Endothelial cell of umbilical vein (primary cell): Measurements from ENCODE around the gene PPFIA2. TPM values are rescaled to one million over a fixed set of nuclear protein-coding genes. Genes with fewer than 3 reads are reported as not detected.

ENCODE experiments used
- BruUV-seq: library from RNA; stranded (reverse); fragments of 400-500 nt; replicated peaks from 2 replicates; lab custom pipeline; 2021; lab: Mats Ljungman, UMichigan
- CTCF ChIA-PET: fragments of 300-600, 350-600 bp; sonication (Branson Sonifier 250); formaldehyde crosslinking; loops from one replicate; lab custom pipeline; 2021; ENCODE audit warnings: antibody characterized with exemption, inconsistent platforms; lab: Charles Lee
- POLR2A ChIA-PET: fragments of 300-600, 350-600 bp; sonication (Branson Sonifier 250); formaldehyde crosslinking; loops from one replicate; lab custom pipeline; 2021; ENCODE audit warnings: antibody characterized with exemption, inconsistent platforms; lab: Charles Lee
- DNase-seq: peaks from one replicate; pipeline ENCODE4 v3.0.0-alpha.2; 2011; ENCODE audit warnings: low read depth, low spot score
- FAIRE-seq: peaks from 2 replicates; lab custom pipeline; 2011; peaks lifted over from hg19 to GRCh38; lab: Jason Lieb, UNC
- H2AFZ ChIP-seq: 2 replicates; pipeline ENCODE4 v1.6.0; 2012; ENCODE audit warnings: low read depth, low read length, control low read depth, inconsistent platforms
- H3K27ac ChIP-seq: 2 replicates; pipeline ENCODE4 v1.5.1; 2011; ENCODE audit warnings: low read depth, mild to moderate bottlenecking, control low read depth, low read length, moderate library complexity; ENCODE audit not compliant: insufficient read depth
- H3K27me3 ChIP-seq, 2 experiments: 2 replicates each; pipeline versions ENCODE4 v1.6.0 to v1.6.1; 2011; ENCODE audit warnings: low read length in 2 of 2, mixed read lengths in 1 of 2; ENCODE audit not compliant: control insufficient read depth in 2 of 2, insufficient read depth in 2 of 2
- H3K36me3 ChIP-seq, 2 experiments: 2 replicates in 1 of 2; 3 replicates in 1 of 2; pipeline ENCODE4 v1.5.1; 2011; ENCODE audit warnings: low read length in 2 of 2, mild to moderate bottlenecking in 1 of 2, moderate library complexity in 1 of 2; ENCODE audit not compliant: control insufficient read depth in 2 of 2, insufficient read depth in 2 of 2; ENCODE audit errors: extremely low read depth in 1 of 2
- H3K4me1 ChIP-seq: 3 replicates; pipeline ENCODE4 v1.5.1; 2011; ENCODE audit warnings: mild to moderate bottlenecking, low read length; ENCODE audit not compliant: control insufficient read depth, insufficient read depth; ENCODE audit errors: extremely low read depth
- H3K4me2 ChIP-seq: 2 replicates; pipeline ENCODE4 v1.6.1; 2011; ENCODE audit warnings: low read length, control low read depth, mixed read lengths; ENCODE audit not compliant: insufficient read depth
- H3K4me3 ChIP-seq, 3 experiments: fragments of 200-600 bp in 1 of 3; sonication (generic), shearing (Covaris generic) in 1 of 3; replicated peaks in 1 of 3; 2 replicates each; pipeline ENCODE4 v1.5.1; 2011 to 2016; ENCODE audit warnings: control low read depth in 3 of 3, low read length in 3 of 3, mild to moderate bottlenecking in 2 of 3, inconsistent platforms in 1 of 3, low read depth in 1 of 3, moderate library complexity in 1 of 3; ENCODE audit not compliant: insufficient read depth in 1 of 3
- H3K79me2 ChIP-seq: 2 replicates; pipeline ENCODE4 v1.6.0; 2012; ENCODE audit warnings: low read length, inconsistent platforms; ENCODE audit not compliant: control insufficient read depth, insufficient read depth
- H3K9ac ChIP-seq: replicated peaks from 2 replicates; pipeline ENCODE3; 2011; ENCODE audit warnings: low read length, control low read depth; ENCODE audit not compliant: insufficient read depth; ENCODE audit errors: extremely low read depth
- H3K9me1 ChIP-seq: replicated peaks from 3 replicates; pipeline ENCODE4 v1.6.0; 2011; ENCODE audit warnings: mild to moderate bottlenecking, low read length; ENCODE audit not compliant: control insufficient read depth, insufficient read depth; ENCODE audit errors: extremely low read depth
- H3K9me3 ChIP-seq: replicated peaks from 2 replicates; pipeline ENCODE4 v1.5.1; 2012; ENCODE audit warnings: low read length, inconsistent platforms; ENCODE audit not compliant: control insufficient read depth, insufficient read depth
- H4K20me1 ChIP-seq: replicated peaks from 2 replicates; pipeline ENCODE3; 2011; ENCODE audit warnings: mild to moderate bottlenecking, low read length; ENCODE audit not compliant: control insufficient read depth, insufficient read depth; ENCODE audit errors: extremely low read depth
- EZH2 ChIP-seq: IDR thresholded peaks from 2 replicates; pipeline ENCODE4 v1.6.1; 2012; ENCODE audit warnings: borderline replicate concordance, low read depth, mild to moderate bottlenecking, moderate library complexity, low read length, inconsistent platforms; ENCODE audit not compliant: severe bottlenecking
- FOS ChIP-seq: IDR thresholded peaks from 2 replicates; pipeline ENCODE4 v1.6.1; 2011; ENCODE audit warnings: mild to moderate bottlenecking, low read length, moderate library complexity, borderline replicate concordance; ENCODE audit not compliant: insufficient read depth
- GATA2 ChIP-seq: IDR thresholded peaks from 2 replicates; pipeline ENCODE4 v1.7.0; 2011; ENCODE audit warnings: low read depth, mild to moderate bottlenecking, moderate library complexity, mixed read lengths, low read length; ENCODE audit not compliant: insufficient read length, insufficient read depth
- JUN ChIP-seq: IDR thresholded peaks from 2 replicates; pipeline ENCODE4 v1.6.1; 2011; ENCODE audit warnings: borderline replicate concordance, low read depth; ENCODE audit not compliant: insufficient read length, insufficient read depth
- MYC ChIP-seq: IDR thresholded peaks from one replicate; pipeline ENCODE4 v1.6.1; 2011; ENCODE audit warnings: mild to moderate bottlenecking, low read depth, low read length
- POLR2A ChIP-seq: IDR thresholded peaks from 2 replicates; pipeline ENCODE4 v1.6.1; 2012; ENCODE audit warnings: low read depth, mild to moderate bottlenecking, control low read depth, low read length
- POLR2AphosphoS5 ChIP-seq: IDR thresholded peaks from 2 replicates; pipeline ENCODE4 v1.6.1; 2012; ENCODE audit warnings: low read depth, mild to moderate bottlenecking, control low read depth, low read length, moderate library complexity; ENCODE audit not compliant: insufficient read depth
- dilution Hi-C: fragments of 300-500 bp; cut with MboI; formaldehyde crosslinking; loops from one replicate; pipeline ENCODE4 v1.15.0; 2019; ENCODE audit warnings: low sequenced_read_pairs; ENCODE audit not compliant: extremely low pct_ligation_motif_present
- intact Hi-C: fragments of 100-400 bp; cut with micrococcal nuclease; formaldehyde crosslinking; loops from one replicate; pipeline ENCODE4 v1.10.0; 2022
- polyA plus RNA-seq, 4 experiments: library from polyadenylated mRNA; depleted of rRNA in 3 of 4; stranded (reverse) in 3 of 4; unstranded in 1 of 4; fragments of >200 nt; gene quantifications; 2 replicates each; pipeline versions ENCODE4 v1.2.1 to v1.2.3, GENCODE V29; 2011 to 2012; ENCODE audit warnings: missing spikeins in 1 of 4
- total RNA-seq: library from RNA; stranded (reverse); gene quantifications from 2 replicates; pipeline ENCODE4 v1.2.3, GENCODE V29; 2021
- TF ChIP-seq, protein P1 (sequence below): IDR thresholded peaks from 2 replicates; pipeline ENCODE4 v1.6.1; 2011; ENCODE audit not compliant: insufficient read depth, insufficient read length
- TF ChIP-seq, protein P2 (sequence below), 2 donors: IDR thresholded peaks; 1 replicate in 1 of 2; 2 replicates in 1 of 2; pipeline ENCODE4 v1.5.1; 2011; ENCODE audit warnings: low read length in 2 of 2, mild to moderate bottlenecking in 2 of 2, moderate library complexity in 2 of 2, control low read depth in 1 of 2, inconsistent platforms in 1 of 2, low read depth in 1 of 2; ENCODE audit not compliant: insufficient read depth in 1 of 2; ENCODE audit errors: extremely low read depth in 1 of 2

Gene PPFIA2
- total and polyA plus RNA-seq, 2 donors (not counting 3 experiments of a cell fraction or from before 2014, with no cell fraction given): not detected

GRCh38 chr12:81465191-81465590, 294.0 kb downstream of the PPFIA2 start:
- intact Hi-C loops (no loop called here), dilution Hi-C loops (no loop called here)
- Histone ChIP-seq H3K4me1 (no peaks in the 10 kb centered on the region), H2AFZ (no peak overlapping the region), H3K9ac (no peak overlapping the region), H3K9me1 (no peaks in the 10 kb centered on the region), H3K4me2 (no peak overlapping the region), H3K36me3 (no peaks in the 10 kb centered on the region), H3K79me2 (no peaks in the 10 kb centered on the region), H3K4me3 (no peak overlapping the region), H4K20me1 (no peaks in the 10 kb centered on the region), H3K9me3 (no peaks in the 10 kb centered on the region), H3K27me3 (no peaks in the 10 kb centered on the region), H3K27ac (no peak overlapping the region)
- no peak for DNase-seq
- CTCF ChIA-PET: interaction anchor here (2.4 kb wide), 1 partner anchor 14 kb away, joined by 8 read pairs; no protein-coding TSS in a partner anchor
- TF ChIP-seq GATA2 (no peak), FOS (no peak), POLR2AphosphoS5 (no peak), MYC (no peak)
- TF ChIP-seq, protein P1, sequence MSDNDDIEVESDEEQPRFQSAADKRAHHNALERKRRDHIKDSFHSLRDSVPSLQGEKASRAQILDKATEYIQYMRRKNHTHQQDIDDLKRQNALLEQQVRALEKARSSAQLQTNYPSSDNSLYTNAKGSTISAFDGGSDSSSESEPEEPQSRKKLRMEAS: no peak
- no peak for FAIRE-seq
- BruUV-seq: no TSS peak
- POLR2A ChIA-PET: no interaction called here

DNA sequence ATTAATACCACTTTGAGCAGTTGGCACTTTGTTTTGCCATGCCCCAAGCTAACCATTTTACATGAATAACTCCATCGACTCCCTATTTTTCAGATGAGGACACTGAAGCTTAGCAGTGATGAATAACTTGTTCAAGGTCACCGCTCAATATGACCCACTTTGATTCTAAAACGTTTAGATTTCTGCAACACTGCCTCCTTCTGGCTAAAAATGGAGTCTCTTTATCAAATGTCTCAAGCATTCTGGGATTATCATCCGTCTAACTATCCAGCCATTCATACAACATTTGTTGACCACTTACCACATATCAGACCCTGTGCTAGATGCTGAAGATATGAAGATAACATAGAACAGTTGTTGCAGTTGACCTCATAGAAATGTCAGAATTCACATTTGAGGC, 298.0 kb downstream of the PPFIA2 start:
- Histone ChIP-seq H3K4me3 (no peak overlapping the region), H3K4me2 (no peak overlapping the region), H3K9me3 (no peaks in the 10 kb centered on the region), H3K27ac (no peak overlapping the region), H3K9ac (no peak overlapping the region), H3K27me3 (no peaks in the 10 kb centered on the region), H3K4me1 (no peaks in the 10 kb centered on the region), H4K20me1 (no peaks in the 10 kb centered on the region), H2AFZ (no peak overlapping the region), H3K79me2 (no peaks in the 10 kb centered on the region), H3K9me1 (no peaks in the 10 kb centered on the region), H3K36me3 (no peaks in the 10 kb centered on the region)
- TF ChIP-seq FOS (no peak), JUN (no peak), EZH2 (no peak), POLR2AphosphoS5 (no peak), GATA2 (no peak), POLR2A (no peak), MYC (no peak)
- TF ChIP-seq, protein P2, sequence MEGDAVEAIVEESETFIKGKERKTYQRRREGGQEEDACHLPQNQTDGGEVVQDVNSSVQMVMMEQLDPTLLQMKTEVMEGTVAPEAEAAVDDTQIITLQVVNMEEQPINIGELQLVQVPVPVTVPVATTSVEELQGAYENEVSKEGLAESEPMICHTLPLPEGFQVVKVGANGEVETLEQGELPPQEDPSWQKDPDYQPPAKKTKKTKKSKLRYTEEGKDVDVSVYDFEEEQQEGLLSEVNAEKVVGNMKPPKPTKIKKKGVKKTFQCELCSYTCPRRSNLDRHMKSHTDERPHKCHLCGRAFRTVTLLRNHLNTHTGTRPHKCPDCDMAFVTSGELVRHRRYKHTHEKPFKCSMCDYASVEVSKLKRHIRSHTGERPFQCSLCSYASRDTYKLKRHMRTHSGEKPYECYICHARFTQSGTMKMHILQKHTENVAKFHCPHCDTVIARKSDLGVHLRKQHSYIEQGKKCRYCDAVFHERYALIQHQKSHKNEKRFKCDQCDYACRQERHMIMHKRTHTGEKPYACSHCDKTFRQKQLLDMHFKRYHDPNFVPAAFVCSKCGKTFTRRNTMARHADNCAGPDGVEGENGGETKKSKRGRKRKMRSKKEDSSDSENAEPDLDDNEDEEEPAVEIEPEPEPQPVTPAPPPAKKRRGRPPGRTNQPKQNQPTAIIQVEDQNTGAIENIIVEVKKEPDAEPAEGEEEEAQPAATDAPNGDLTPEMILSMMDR (IDR thresholded peaks at IDR 0.05; ENCODE audit: extremely low read depth in 1 of 2, insufficient read depth in 1 of 2, low read depth in 1 of 2, low read length in 2 of 2): no peak
- TF ChIP-seq, protein P1: no peak
- BruUV-seq: no TSS peak
- FAIRE-seq (no peak), DNase-seq (no peak)
- ChIA-PET POLR2A (no interaction called here), CTCF (no interaction called here)
- intact Hi-C loops (no loop called here), dilution Hi-C loops (no loop called here)
